HG03097 (cell line): Measurements from ENCODE around the gene ERVFRD-1.
"Not testable (repeated sequence)": the region's sequence is repeated elsewhere in the genome, so short reads cannot be mapped to it uniquely, and the experiment has no call there.

Experiments used
- ATAC-seq: cut with Tn5 transposase; IDR thresholded peaks from one replicate; pipeline ENCODE4 v1.9.1; 2021; ENCODE audit not compliant: unreplicated experiment, low FRiP score

Gene ERVFRD-1

DNA sequence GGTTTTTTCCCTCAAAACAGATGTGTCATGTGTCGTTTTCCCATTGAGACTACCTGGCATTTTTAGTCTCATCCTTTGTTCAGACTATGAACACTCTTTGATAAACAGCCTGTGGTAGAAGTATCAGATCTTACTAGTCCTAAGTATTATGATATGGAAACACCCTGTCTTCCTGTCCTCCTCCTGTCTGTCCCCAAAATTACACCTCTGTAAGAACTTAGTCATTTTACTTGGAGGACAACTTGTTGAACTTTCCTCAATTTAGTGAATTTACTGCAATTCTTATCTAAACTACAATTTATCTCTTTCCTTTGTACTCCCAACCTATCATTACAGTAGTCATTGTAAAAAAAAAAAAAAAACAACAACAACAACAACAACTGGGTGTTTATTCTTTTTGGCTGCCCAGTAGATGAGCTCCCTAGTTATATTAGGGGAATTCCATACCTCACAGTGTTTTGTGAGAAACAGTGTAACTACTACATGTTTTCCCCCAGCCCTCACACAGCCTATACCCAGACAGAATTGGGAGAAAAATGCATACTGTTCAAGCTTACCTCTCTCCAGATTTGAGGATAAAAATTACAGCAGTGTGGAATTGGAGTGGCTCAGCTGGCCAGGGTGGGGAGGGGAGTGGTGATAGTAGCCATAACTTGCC, 18.5 kb upstream of the ERVFRD-1 start:
- ATAC-seq = no peak

DNA sequence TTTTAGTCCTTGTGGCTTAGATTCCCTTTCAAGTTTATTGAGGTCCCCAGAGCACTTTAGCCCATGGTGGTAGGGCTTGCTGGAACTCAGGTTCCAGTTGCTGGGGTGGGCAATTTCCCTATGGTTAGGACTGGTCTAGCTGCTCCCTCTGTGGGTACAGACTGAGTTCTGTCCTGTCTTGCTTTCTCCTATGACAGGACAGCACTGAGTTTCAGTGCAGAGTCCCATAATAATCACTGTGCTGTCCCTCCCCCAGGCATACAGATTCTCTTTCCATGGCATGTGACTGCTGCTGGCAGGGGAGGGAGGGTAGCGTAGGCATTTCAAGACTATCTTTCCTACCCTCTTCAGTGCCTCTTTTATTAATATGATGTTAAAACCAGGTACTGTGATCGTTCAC, 17.1 kb upstream of the ERVFRD-1 start:
- no peak for ATAC-seq

DNA sequence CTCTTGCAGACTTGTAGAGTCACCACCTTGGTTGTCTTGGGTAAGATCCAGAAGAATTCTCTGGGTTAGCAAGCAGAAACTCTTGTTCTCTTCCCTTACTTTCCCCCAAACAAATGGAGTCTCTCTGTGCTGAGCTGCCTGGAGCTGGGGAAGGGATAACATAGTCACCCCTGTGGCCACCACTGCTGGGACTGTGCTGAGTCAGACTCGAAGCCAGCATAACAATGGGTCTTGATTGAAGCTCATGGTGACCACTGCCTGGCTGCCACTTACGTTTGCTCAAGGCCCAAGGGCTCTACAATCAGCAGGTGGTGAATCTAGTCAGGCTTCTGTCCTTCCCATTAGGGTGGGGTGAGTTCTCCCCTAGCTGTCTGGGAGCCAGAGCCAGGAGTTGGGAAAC, 15.4 kb upstream of the ERVFRD-1 start:
- ATAC-seq = no peak

DNA sequence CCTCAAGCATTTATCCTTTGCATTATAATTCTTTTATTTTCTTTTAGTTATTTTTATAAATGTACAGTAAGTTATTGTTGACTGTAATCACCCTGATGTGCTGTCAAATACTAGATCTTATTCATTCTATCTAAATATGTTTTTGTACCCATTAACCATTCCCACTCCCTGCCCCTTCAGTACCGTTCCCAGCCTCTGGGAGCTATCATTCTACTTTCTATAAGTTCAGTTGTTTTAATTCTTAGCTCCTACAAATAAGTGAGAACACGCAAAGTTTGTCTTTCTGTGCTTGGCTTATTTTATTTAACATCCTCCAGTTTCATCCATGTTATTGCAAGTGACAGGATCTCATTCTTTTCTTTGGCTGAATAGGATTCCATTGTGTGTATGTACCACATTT, 12.5 kb upstream of the ERVFRD-1 start:
- ATAC-seq = no peak

DNA sequence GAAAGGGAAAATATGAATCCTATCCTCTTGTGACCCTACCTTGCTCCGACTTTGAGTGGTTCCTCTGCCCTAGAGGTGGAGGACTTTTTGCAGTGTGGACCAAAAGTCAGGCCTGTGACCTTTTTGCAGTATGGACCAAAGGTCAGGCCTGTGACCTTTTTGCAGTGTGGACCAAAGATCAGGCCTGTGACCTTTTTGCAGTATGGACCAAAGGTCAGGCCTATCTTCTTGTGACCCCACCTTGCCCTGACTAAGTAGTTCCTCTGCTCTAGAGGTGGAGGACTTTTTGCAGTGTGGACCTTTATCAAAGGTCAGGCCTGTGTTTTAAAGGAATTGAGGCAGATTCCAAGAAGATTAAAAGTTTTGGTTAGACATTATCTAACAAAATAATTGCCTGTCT, 10.9 kb upstream of the ERVFRD-1 start:
- ATAC-seq = no peak

DNA sequence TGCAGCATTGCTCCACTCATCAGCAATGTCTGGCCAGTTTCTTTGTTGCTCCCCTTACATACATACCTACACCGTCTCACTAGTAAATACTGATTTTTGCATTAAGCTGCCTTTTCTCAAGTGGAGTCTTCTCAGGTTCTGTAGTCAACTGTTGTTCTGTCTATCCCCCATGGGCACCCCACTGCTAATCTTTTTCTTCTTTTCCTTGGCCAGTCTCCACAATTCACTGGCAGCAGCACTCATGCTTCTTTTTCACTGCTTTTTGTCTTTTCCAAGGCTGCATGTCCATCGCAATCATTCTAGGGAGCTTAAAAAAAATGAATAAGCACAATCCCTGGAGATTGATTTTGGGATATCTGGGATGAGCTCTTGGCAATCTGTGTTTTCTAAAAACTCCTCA, 10.3 kb upstream of the ERVFRD-1 start:
- no peak for ATAC-seq

DNA sequence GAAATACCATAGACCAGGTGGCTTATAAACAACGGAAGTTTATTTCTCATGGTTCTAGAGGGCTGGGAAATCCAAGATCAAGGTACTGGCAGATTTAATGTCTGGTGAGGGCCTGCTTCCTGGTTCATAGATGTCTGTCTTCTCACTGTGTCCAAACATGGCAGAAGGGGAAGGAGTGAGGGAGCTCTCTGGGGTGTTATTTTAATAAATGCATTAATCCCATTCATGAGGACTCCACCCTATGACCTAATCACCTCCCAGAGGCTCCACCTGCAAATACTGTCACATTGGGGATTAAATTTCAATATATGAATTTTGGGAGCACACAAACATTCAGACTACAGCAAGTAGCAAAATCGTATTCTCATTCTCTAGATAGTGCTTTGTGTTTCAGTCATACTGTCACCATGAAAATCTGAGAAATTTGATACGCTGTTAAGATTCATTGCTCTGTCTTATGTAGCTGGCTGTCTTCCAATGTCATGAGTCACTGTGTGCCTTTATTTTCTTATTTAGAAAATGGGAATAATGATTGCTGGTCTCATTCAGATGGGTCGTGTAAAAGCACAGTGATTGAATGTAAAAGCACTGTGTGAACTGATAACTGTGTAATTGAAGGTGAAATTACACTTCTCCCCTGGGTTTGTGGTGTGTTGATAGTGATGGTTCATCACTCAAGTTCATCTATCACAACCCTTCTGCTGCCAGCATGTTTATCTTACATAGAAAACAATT, 8.9 kb upstream of the ERVFRD-1 start:
- ATAC-seq = no peak

DNA sequence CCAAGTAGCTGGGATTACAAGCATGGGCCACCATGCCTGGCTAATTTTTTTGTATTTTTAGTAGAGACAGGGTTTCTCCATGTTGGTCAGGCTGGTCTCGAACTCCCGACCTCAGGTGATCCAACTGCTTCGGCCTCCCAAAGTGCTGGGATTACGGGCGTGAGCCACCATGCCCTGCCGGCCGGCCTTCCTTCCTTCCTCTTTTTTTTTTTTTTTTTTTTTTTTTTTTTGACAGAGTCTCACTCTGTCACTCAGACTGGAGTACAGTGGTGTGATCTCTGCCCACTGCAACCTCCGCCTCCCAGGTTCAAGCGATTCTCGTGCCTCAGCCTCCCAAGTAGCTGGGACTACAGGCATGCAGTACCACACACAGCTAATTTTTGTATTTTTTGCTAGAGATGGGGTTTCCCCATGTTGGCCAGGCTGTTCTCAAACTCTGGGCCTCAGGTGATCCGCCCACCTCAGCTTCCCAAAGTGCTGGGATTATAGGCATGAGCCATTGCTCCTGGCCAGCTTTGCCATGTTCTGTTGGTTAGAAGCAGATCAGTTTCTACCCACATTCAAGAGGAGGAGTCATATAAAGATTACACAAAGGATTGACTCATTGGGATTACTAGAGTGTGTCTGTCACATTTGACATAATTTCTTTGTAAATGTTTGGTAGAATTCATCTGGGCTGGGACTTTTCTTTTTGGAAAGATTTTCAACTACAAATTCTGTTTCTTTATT, 4.4 kb upstream of the ERVFRD-1 start:
- ATAC-seq = not testable (repeated sequence)

DNA sequence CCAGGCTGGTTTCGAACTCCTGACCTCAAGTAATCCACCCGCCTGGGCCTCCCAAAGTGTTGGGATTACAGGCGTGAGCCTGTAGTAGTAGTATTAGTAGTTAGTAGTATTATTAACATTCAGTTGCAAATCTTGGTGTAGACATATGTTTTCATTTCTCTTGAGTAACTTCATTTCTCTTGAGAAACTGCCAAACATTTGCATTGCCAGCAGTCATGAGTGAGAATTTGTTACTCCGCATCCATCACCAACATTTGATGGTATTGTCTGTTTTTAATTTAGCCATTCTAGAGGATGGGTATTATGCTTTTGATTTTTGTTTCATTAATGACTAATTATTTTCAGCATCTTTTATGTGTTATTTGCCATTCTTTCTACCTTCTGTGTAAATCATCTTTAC, 1.5 kb upstream of the ERVFRD-1 start:
- no peak for ATAC-seq

DNA sequence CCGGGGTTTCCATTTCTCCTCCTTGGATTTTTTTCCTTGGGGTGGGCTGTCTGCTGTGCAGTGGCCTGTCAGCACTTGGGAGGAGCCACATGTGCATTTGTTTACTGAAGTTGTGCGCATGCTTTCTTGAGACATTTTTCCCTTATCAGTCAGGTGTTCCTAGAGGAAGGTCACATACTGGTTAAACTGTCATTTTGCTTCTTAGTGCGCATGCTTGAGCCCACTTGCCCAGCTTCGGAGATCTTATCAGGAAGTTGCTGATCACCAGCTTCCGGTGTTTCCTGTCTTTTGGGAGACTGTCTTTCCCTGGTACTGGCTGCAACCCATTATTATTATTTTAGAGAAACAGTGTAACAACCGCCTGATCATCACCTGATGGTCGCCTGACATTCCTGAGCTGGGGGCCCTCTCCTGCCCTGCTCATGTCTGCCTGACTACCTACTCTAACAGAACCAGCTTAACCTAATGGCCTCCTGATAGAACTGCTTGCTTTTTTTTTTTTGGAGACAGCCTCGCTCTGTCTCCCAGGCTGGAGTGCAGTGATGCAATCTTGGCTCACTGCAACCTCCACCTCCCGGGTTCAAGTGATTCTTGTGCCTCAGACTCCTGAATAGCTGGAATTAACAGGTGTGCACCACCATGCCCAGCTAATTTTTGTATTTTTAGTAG, 378 bp upstream of the ERVFRD-1 start:
- no peak for ATAC-seq

DNA sequence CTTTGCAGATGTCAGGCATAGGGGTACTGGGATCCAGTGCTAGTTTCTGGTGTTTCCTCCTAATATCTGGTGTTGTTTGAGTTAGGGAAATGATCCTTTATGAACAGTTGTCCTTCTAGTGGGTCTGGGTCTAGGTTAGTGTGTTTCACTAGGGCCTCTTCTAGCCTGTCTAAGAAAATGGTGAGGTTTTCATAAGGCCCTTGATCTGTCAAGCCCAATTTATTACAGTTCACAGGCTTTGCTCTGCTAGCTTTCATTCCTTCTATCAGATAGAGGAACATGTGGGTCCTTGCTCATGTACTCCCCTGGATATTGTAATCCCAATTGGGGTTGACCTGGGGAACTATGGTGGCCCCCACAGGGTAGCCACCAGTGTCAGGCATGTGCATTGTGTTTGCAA, 2.8 kb downstream of the ERVFRD-1 start:
- no peak for ATAC-seq

DNA sequence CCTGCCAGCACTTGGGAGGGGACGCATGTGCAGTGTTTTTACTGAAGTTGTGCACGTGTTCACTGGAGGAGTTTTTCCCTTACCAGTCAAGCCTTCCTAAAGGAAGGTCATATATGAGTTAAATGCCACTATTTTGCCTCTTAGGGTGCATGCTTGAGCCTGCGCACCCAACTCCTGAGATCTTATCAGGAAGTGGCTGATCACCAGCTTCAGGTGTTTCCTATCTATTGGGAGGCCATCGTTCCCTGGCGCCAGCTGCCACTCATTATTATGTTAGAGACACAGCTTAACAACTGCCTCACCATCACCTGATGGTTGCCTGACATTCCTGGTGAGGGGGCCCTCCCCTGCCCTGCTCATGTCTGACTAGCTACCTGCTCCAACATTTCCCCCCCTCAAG, 8.5 kb downstream of the ERVFRD-1 start:
- no peak for ATAC-seq

DNA sequence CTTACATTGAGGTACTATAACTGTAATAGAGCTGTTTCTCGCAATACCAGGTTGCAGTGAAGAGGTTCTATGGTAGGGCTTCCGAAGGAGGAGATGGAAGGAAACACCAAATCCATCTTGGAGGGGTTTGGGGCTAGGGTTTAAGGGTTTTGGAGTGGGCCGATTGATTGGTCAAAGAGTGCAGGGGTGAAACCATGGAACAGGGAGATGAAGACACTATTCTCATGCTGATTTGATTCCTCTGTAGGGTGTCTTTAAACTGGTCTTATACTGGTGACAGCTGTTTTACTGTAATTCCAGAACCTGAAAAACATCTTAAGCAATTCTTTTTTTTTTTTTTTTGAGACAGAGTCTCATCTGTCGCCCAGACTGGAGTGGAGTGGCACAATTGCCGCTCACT, 10.1 kb downstream of the ERVFRD-1 start:
- ATAC-seq = no peak

DNA sequence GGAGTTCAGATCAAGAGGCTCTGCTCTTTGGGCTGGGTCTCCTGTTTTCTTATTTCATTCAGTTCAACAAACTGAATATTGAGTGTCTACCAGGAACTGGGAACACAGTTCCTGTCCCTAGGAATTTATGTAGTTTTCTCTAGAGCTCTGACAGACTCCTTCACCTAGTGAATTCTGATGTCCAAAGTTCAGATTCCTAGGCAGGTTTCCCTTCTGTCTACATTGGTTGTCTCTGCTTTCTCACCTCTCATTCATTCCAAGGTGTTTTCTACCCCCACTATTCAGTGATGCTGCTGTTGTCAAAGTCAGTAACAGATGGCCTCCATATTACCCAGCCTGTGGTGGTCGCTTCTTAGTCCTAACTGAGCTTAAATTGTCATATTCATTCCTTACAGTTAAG, 13.5 kb downstream of the ERVFRD-1 start:
- no peak for ATAC-seq

DNA sequence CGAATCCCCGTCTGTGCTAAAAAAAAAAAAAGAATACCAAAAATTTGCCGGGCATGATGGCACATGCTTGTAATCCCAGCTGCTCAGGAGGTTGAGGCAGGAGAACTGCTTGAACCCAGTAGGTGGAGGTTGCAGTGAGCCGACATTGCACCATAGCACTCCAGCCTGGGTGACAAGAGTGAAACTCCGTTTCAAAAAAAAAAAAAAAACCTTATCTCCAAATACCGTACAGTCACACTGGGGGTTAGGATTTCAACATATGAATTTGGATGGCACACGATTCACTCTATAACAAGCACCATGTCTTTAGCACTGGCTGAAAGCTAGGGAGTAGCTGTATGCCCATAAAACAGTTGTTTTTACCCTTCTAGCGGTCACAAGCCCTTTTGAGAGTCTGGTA, 14.0 kb downstream of the ERVFRD-1 start:
- ATAC-seq = no peak

DNA sequence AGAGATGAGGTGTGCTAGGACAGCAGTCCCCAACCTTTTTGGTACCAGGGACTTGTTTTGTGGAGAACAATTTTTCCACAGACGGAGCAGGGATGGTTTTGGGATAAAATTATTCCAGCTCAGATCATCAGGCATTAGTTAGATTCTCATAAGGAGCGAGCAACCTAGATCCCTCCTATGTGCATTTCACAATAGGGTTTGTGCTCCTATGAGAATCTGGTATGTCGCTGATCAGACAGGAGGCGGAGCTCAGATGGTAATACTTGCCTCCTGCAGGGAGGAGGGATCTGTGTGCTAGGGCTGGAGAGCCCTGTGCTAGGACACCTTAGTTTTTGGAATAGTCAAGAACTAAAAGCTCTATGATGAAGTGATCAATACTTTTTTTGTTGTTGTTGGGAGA, 15.4 kb downstream of the ERVFRD-1 start:
- no peak for ATAC-seq

DNA sequence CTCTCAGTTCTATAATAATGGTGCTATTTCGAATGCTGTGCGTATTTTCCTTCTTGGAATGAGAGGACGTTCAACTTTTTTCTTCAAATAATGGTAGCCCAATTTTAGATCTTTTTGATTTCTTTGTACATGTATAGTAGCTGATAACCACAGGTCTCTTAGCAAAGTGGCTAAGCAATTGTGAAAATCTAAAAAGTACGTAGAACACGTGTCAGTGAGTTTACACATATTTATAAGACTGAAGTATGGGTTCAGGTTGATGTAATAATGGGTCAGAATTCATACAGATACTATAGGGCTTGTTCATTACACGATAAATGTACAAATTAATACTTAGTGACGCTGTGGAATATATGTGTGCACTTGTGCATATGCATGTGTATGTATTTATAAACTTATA, 16.6 kb downstream of the ERVFRD-1 start:
- ATAC-seq = no peak

DNA sequence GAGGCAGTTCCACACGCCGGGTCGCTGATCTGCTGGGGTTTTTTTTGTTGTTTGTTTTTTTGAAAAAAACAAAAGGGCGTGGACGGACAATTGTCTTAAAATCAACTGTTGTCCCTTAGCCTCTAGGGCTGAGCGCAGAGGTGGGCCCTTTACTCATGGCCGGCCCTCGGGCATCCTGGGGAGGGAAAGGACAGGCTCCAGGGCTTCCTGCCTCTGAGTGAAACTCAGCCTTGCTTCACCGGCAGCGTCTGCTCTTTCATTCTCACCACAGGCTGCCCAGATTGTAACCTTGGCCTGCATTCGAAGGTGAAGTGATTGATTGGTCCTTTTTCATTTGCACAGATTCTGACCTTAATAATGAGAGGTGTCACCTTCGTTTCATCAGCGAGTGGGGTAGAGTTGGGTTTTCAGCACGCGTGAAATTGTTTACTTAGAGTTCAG, 17.1 kb downstream of the ERVFRD-1 start:
- ATAC-seq = peak; percentile 33

DNA sequence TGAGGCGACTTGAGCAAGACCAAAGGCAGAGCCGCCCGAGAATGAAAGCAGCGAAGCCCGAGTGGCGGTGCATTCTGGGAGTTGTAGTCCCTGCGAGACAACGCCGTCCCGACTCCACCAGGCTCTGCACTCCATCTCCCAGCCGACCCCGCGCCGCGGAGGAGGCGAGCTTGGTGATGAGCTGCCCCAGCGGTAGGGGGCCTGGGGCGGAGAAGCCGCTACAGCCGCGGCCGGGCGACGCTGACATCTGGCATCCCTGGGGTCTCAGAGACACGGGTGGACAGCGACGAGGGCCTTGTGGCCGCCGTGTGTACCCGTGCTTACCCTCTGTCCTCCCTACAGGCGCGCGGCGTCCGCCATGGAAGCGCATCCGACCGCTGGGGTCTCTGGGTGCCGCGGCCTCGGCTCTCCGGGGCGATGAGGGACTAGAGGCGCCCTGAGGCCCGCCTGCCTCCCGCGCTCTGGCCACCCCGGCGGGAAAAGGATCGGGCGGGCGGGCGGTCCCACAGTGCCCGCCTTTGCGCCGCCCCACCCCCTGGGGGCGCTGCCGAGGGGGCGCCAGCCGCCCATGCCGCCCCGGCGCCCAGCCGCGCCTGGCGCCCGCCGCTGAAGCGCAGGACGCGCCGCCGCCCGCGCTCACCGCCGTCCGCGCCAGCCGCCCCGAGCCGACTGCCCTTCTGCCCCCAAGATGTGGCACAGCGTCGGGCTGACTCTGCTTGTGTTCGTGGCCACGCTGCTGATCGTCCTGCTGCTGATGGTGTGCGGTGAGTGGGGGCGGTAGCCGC, 17.7 kb downstream of the ERVFRD-1 start, which contains the start of gene SMIM13:
SMIM13 (plus strand) TSS at position 209 of the 785 bp plus-strand sequence; CDS start at position 689, 480 bp downstream.
- ATAC-seq = peak; percentile 83

DNA sequence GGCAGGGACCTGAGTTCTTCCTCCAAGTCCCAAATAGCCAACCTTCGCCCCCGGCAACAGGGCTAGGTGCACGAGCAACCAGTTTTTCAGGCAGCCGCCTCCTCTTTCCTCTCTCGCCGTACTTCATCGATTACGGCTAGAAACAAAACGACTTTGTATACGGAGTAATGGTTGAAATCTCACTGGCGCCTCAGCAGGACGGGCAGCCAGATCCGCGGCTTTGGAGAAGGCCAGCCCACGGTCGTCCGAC, 18.2 kb downstream of the ERVFRD-1 start:
- ATAC-seq = peak; percentile 26
